K562 (cell line): Measurements from ENCODE around the gene UBXN11. TPM values are rescaled to one million over a fixed set of nuclear protein-coding genes. Genes with fewer than 3 reads are reported as not detected.

Source experiments
- ATAC-seq: fragments of 200-7000 bp; cut with Tn5 transposase; 3 replicates; pipeline ENCODE4 v1.9.1; 2020; ENCODE audit warnings: moderate library complexity
- BruUV-seq: library from RNA; stranded (reverse); fragments of 400-500 nt; replicated peaks from 2 replicates; lab custom pipeline; 2021; lab: Mats Ljungman, UMichigan
- CTCF ChIA-PET: fragments of 300-600 bp; formaldehyde crosslinking; extraction: SDS; loops from one replicate; lab custom pipeline; 2021; ENCODE audit warnings: low intra/inter-chr PET ratio; lab: Yijun Ruan, JAX
- POLR2A ChIA-PET: fragments of 300-600, 350-650 bp; sonication (Branson Sonifier 250); formaldehyde crosslinking; extraction: SDS; loops from one replicate; lab custom pipeline; 2021; ENCODE audit warnings: antibody characterized with exemption, inconsistent platforms; lab: Yijun Ruan, JAX
- DNase-seq, 4 experiments: peaks; one replicate each; pipeline versions ENCODE4 v3.0.0 to v3.0.0-alpha.2; 2011 to 2018; ENCODE audit warnings: low spot score in 3 of 4, mixed read lengths in 3 of 4; ENCODE audit errors: extremely low read depth in 1 of 4
- FAIRE-seq: peaks from 2 replicates; lab custom pipeline; 2011; peaks lifted over from hg19 to GRCh38; lab: Jason Lieb, UNC
- H2AFZ ChIP-seq: 2 replicates; pipeline ENCODE4 v1.6.0; 2011; ENCODE audit warnings: low read depth, low read length, control low read depth, inconsistent platforms
- H3K27ac ChIP-seq: fragments of 200-600 bp; 3 replicates; pipeline ENCODE4 v1.8.0; 2011; ENCODE audit warnings: low read depth, mild to moderate bottlenecking, control low read depth, inconsistent platforms, low read length, moderate library complexity, mixed read lengths; ENCODE audit errors: extremely low read depth
- H3K27me3 ChIP-seq, 2 experiments: fragments of 300-600 bp in 1 of 2; 2 replicates in 1 of 2; 3 replicates in 1 of 2; pipeline versions ENCODE4 v1.6.0 to v1.8.0; 2011; ENCODE audit warnings: inconsistent platforms in 2 of 2, low read length in 2 of 2, mild to moderate bottlenecking in 1 of 2, mixed read lengths in 1 of 2, moderate library complexity in 1 of 2; ENCODE audit not compliant: control insufficient read depth in 2 of 2, insufficient read depth in 2 of 2
- H3K36me3 ChIP-seq: fragments of 300-600 bp; 3 replicates; pipeline ENCODE4 v1.8.0; 2011; ENCODE audit warnings: mild to moderate bottlenecking, low read length, inconsistent platforms; ENCODE audit not compliant: control insufficient read depth, insufficient read depth
- H3K4me1 ChIP-seq, 2 experiments: fragments of 200-600 bp in 1 of 2; replicated peaks in 1 of 2; 2 replicates in 1 of 2; 3 replicates in 1 of 2; pipeline versions ENCODE4 v1.5.1 to v1.8.0; 2011; ENCODE audit warnings: inconsistent platforms in 2 of 2, low read length in 2 of 2, mild to moderate bottlenecking in 1 of 2, mixed read lengths in 1 of 2, moderate library complexity in 1 of 2; ENCODE audit not compliant: control insufficient read depth in 2 of 2, insufficient read depth in 2 of 2
- H3K4me2 ChIP-seq: 2 replicates; pipeline ENCODE4 v1.6.1; 2011; ENCODE audit warnings: low read length, control low read depth, inconsistent platforms, mixed read lengths; ENCODE audit not compliant: insufficient read depth
- H3K4me3 ChIP-seq: fragments of 200-600 bp; sonication (generic), shearing (Covaris generic); 2 replicates; pipeline ENCODE4 v1.5.1; 2016; ENCODE audit warnings: control low read depth, inconsistent platforms
- H3K79me2 ChIP-seq: fragments of 200-600 bp; 3 replicates; pipeline ENCODE4 v1.8.0; 2011; ENCODE audit warnings: low read length, inconsistent platforms; ENCODE audit not compliant: control insufficient read depth, insufficient read depth
- H3K9ac ChIP-seq, 2 experiments: 2 replicates each; pipeline versions ENCODE4 v1.6.0 to v1.6.1; 2011; ENCODE audit warnings: low read depth in 2 of 2, low read length in 2 of 2, control low read depth in 1 of 2, inconsistent platforms in 1 of 2, mild to moderate bottlenecking in 1 of 2, mixed read lengths in 1 of 2; ENCODE audit not compliant: insufficient read depth in 1 of 2
- H3K9me1 ChIP-seq: one replicate; pipeline ENCODE4 v1.6.0; 2011; ENCODE audit warnings: inconsistent platforms, mild to moderate bottlenecking, low read length, moderate library complexity; ENCODE audit not compliant: control insufficient read depth, insufficient read depth
- H3K9me3 ChIP-seq: replicated peaks from 2 replicates; pipeline ENCODE4 v1.5.1; 2011; ENCODE audit warnings: low read depth, low read length, inconsistent platforms; ENCODE audit not compliant: control insufficient read depth, insufficient read depth
- H4K20me1 ChIP-seq: replicated peaks from 2 replicates; pipeline ENCODE4 v1.6.1; 2011; ENCODE audit warnings: low read length, inconsistent platforms, mixed read lengths; ENCODE audit not compliant: control insufficient read depth, insufficient read depth
- ADNP ChIP-seq: fragments of 200-800 bp; sonication (Bioruptor generic); IDR thresholded peaks from 2 replicates; pipeline ENCODE4 v1.6.1; 2016; ENCODE audit warnings: missing genetic modification characterization, missing compliant biosample characterization
- DPF2 ChIP-seq: fragments of 450-650 bp; IDR thresholded peaks from 2 replicates; pipeline ENCODE4 v1.6.1; 2016
- FOSL1 ChIP-seq: fragments of 200-800 bp; sonication (Bioruptor generic); conservative IDR thresholded peaks from 2 replicates; pipeline ENCODE4 v1.6.1; 2016; ENCODE audit warnings: missing genetic modification characterization, missing compliant biosample characterization
- GABPB1 ChIP-seq: sonication (generic); formaldehyde crosslinking; IDR thresholded peaks from 2 replicates; pipeline ENCODE4 v1.8.0; 2022; ENCODE audit warnings: mild to moderate bottlenecking, missing genetic modification reagents
- IRF2 ChIP-seq: sonication (generic); formaldehyde crosslinking; IDR thresholded peaks from 2 replicates; pipeline ENCODE4 v1.8.1; 2022; ENCODE audit warnings: mild to moderate bottlenecking, missing genetic modification reagents
- LARP7 ChIP-seq: fragments of 450-650 bp; IDR thresholded peaks from 2 replicates; pipeline ENCODE4 v1.6.1; 2016
- MAX ChIP-seq: sonication (generic); formaldehyde crosslinking; IDR thresholded peaks from 2 replicates; pipeline ENCODE4 v1.9.0; 2022; ENCODE audit warnings: mild to moderate bottlenecking, missing genetic modification reagents
- NFYB ChIP-seq: IDR thresholded peaks from 2 replicates; pipeline ENCODE4 v1.6.1; 2011; ENCODE audit warnings: mild to moderate bottlenecking, moderate library complexity; ENCODE audit not compliant: insufficient read length; ENCODE audit errors: extremely low read depth
- NR2C2 ChIP-seq, 2 experiments: fragments of 200-800 bp in 1 of 2; sonication (Bioruptor generic) in 1 of 2; sonication (generic) in 1 of 2; formaldehyde crosslinking in 1 of 2; IDR thresholded peaks; 2 replicates each; pipeline versions ENCODE4 v1.6.1 to v1.8.0; 2016 to 2022; ENCODE audit warnings: mild to moderate bottlenecking in 1 of 2, missing compliant biosample characterization in 1 of 2, missing genetic modification characterization in 1 of 2, missing genetic modification reagents in 1 of 2
- RBM25 ChIP-seq: fragments of 200-400 bp; formaldehyde crosslinking; IDR thresholded peaks from 2 replicates; pipeline ENCODE4 v1.6.1; 2018; ENCODE audit warnings: low read length, low read depth, moderate library complexity; ENCODE audit not compliant: severe bottlenecking
- REST ChIP-seq, 2 experiments: fragments of 450-650 bp; formaldehyde crosslinking in 1 of 2; IDR thresholded peaks; 2 replicates each; pipeline versions ENCODE4 v1.4.0 to v1.6.1; 2014 to 2020; ENCODE audit warnings: mild to moderate bottlenecking in 2 of 2, borderline replicate concordance in 1 of 2, low read depth in 1 of 2
- ZFP36 ChIP-seq: fragments of 150-350 bp; IDR thresholded peaks from 2 replicates; pipeline ENCODE4 v1.6.1; 2018; ENCODE audit warnings: low read length, low read depth; ENCODE audit not compliant: partially characterized antibody
- ZNF253 ChIP-seq: fragments of 250-450 bp; sonication (Bioruptor Pico); conservative IDR thresholded peaks from 2 replicates; pipeline ENCODE4 v1.6.1; 2021; ENCODE audit warnings: mild to moderate bottlenecking
- WGBS: fragments of 100-300 bp; shearing (Covaris generic); methylation state at CpG from one replicate; pipeline ENCODE4 v1.1.6; 2016; ENCODE audit warnings: low coverage, mixed read lengths; ENCODE audit not compliant: insufficient coverage; ENCODE audit errors: missing lambda C conversion rate; 5-methylcytosine and 5-hydroxymethylcytosine counted together
- in situ Hi-C: fragments of 300-500 bp; cut with MboI; formaldehyde crosslinking; loops from 4 replicates; pipeline ENCODE4 v1.15.0; 2018; ENCODE audit warnings: inconsistent platforms, mixed read lengths
- intact Hi-C: fragments of 100-400 bp; cut with micrococcal nuclease; formaldehyde crosslinking; loops from 2 replicates; pipeline ENCODE4 v1.14.2; 2022
- polyA plus RNA-seq, 8 experiments: library from polyadenylated mRNA; depleted of rRNA in 4 of 8; stranded (reverse) in 5 of 8; unstranded in 3 of 8; fragments of >200 nt; fragmentation: Nextera tagmentation in 2 of 8; fragmentation: Illumina TruSeq in 1 of 8; extraction: Ambion mirVana in 2 of 8; extraction: Trizol in 1 of 8; gene quantifications; 2 replicates each; pipeline versions ENCODE4 v1.2.1 to v1.2.3, GENCODE V29; 2011 to 2014; ENCODE audit warnings: inconsistent platforms in 1 of 8, missing spikeins in 1 of 8
- total RNA-seq, 7 experiments: library from RNA; depleted of rRNA in 6 of 7; stranded (reverse); fragments of >200 nt in 6 of 7; fragmentation: Illumina TruSeq in 2 of 7; extraction: Trizol in 2 of 7; gene quantifications; 2 replicates each; pipeline versions ENCODE4 v1.2.1 to v1.2.3, GENCODE V29; 2011 to 2021; ENCODE audit warnings: low replicate concordance in 1 of 7

The UBXN11 gene
- total and polyA plus RNA-seq, 9 of the 15 experiments (the other 6 are each of a cell fraction or from before 2014, with no cell fraction given): 0.48 to 34.3 (median 11.3) TPM

GRCh38 chr1:26351590-26352337 is 45.3 kb upstream of the UBXN11 start:
- DNase-seq (peak in 3 of 4 experiments; percentile 46 to 59 (median 54)), ATAC-seq (peak; percentile 21), FAIRE-seq (peak; percentile 57)
- Histone ChIP-seq H3K4me1 (peaks cover 23 to 31% of the 10 kb centered on the region in 2 experiments), H3K27me3 (no peaks in the 10 kb centered on the region), H3K27ac (peak overlapping the region; percentile 38; the same call in 1 of the 3 replicates), H4K20me1 (no peaks in the 10 kb centered on the region), H3K4me2 (no peak overlapping the region; the same call in 1 of the 2 replicates), H3K79me2 (no peaks in the 10 kb centered on the region), H2AFZ (peak overlapping the region; percentile 81), H3K9me3 (no peaks in the 10 kb centered on the region), H3K4me3 (no peak overlapping the region), H3K9ac (peak overlapping the region in 1 of 2 experiments; percentile 29; a peak in 1 of 4 replicates), H3K9me1 (no peaks in the 10 kb centered on the region), H3K36me3 (no peaks in the 10 kb centered on the region)
- BruUV-seq: no TSS peak
- POLR2A ChIA-PET: interaction anchor here (1.6 kb wide), 1 partner anchor 24 kb away, joined by 6 read pairs; no protein-coding TSS in a partner anchor
- intact Hi-C loops: no loop called here
- CTCF ChIA-PET: no interaction called here
- in situ Hi-C loops: no loop called here
- 53% methylated on average over 12 of the region's 12 CpGs for WGBS
- TF ChIP-seq DPF2 (peak; percentile 45; the same call in 1 of the 2 replicates), RBM25 (peak; percentile 60), ADNP (tag) (peak; percentile 34; the same call in 1 of the 2 replicates), LARP7 (peak; percentile 76; the same call in 1 of the 2 replicates), MAX (CRISPR knock-in tag) (peak; percentile 50; the same call in 1 of the 2 replicates), ZNF253 (no peak), FOSL1 (tag) (peak; percentile 64), IRF2 (CRISPR knock-in tag) (no peak), GABPB1 (CRISPR knock-in tag) (no peak), NFYB (peak; percentile 30), ZFP36 (peak; percentile 39), NR2C2 (CRISPR knock-in tag; IDR thresholded peaks at IDR 0.05) (no peak; the same call in 1 of the 2 replicates), NR2C2 (tag; IDR thresholded peaks at IDR 0.05) (peak; percentile 46; the same call in 1 of the 2 replicates), REST (IDR thresholded peaks at IDR 0.05; ENCODE audit: borderline replicate concordance) (peak; percentile 50; the same call in 1 of the 2 replicates), REST (CRISPR knock-in tag; IDR thresholded peaks at IDR 0.05; ENCODE audit: low read depth) (no peak)
